GM23338 (cell line): ENCODE measurements around the gene CXCL8. TPM values are rescaled to one million over a fixed set of nuclear protein-coding genes. Genes with fewer than 3 reads are reported as not detected.

ENCODE experiments used
- CTCF ChIP-seq, 2 experiments: fragments of 200-600 bp in 1 of 2; sonication (generic) in 1 of 2; conservative IDR thresholded peaks; 2 replicates each; pipeline versions ENCODE4 v1.5.1 to v1.6.1; 2016 to 2017; ENCODE audit warnings: antibody characterized with exemption in 2 of 2, low read depth in 2 of 2, mild to moderate bottlenecking in 2 of 2, moderate library complexity in 1 of 2
- NANOG ChIP-seq: IDR thresholded peaks from 2 replicates; pipeline ENCODE4 v1.6.1; 2016; ENCODE audit warnings: antibody characterized with exemption, borderline replicate concordance
- ZNF462 ChIP-seq: fragments of 250-450 bp; sonication (Bioruptor Pico); IDR thresholded peaks from 2 replicates; pipeline ENCODE4 v1.5.0; 2020; ENCODE audit warnings: mild to moderate bottlenecking, moderate library complexity
- polyA plus RNA-seq: library from polyadenylated mRNA; unstranded; fragments of >200 nt; fragmentation: Nextera tagmentation; extraction: Ambion mirVana; gene quantifications from 2 replicates; pipeline ENCODE4 v1.2.1, GENCODE V29; 2016
- total RNA-seq: library from RNA; depleted of rRNA; stranded (reverse); fragments of >200 nt; shearing (Covaris generic); gene quantifications from 2 replicates; pipeline ENCODE4 v1.2.3, GENCODE V29; 2014
- TF ChIP-seq, protein P1 (sequence below): IDR thresholded peaks from one replicate; pipeline ENCODE4 v1.6.1; 2018; ENCODE audit warnings: antibody characterized with exemption; ENCODE audit not compliant: unreplicated experiment

The CXCL8 gene
- total and polyA plus RNA-seq, 2 experiments from 2014 or later = 0.11 TPM; not detected in 1

DNA sequence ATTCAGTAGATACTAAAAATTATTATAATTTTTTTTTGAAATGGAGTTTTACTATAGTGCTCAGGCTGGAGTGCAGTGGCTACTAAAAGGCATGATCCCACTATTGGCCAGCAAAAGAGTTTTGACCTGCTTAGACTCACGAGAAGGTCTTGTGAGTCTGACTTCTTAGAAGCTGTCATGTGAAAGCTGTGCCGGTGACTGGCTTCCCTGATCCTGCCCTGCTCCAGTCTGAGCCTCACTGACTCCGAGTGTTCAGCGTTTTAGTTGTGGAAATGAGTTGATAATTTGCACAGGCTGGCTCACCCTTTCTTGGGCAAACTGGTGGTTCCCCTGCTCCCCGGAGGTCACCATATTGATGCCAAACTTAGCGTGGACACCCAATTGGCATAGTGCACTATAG is 16.4 kb upstream of the CXCL8 start (continued):
- TF ChIP-seq ZNF462 = no peak
- no peak for TF ChIP-seq CTCF (conservative IDR thresholded peaks at IDR 0.05; ENCODE audit: low read depth in 2 of 2)
- TF ChIP-seq NANOG = no peak
- TF ChIP-seq, protein P1, sequence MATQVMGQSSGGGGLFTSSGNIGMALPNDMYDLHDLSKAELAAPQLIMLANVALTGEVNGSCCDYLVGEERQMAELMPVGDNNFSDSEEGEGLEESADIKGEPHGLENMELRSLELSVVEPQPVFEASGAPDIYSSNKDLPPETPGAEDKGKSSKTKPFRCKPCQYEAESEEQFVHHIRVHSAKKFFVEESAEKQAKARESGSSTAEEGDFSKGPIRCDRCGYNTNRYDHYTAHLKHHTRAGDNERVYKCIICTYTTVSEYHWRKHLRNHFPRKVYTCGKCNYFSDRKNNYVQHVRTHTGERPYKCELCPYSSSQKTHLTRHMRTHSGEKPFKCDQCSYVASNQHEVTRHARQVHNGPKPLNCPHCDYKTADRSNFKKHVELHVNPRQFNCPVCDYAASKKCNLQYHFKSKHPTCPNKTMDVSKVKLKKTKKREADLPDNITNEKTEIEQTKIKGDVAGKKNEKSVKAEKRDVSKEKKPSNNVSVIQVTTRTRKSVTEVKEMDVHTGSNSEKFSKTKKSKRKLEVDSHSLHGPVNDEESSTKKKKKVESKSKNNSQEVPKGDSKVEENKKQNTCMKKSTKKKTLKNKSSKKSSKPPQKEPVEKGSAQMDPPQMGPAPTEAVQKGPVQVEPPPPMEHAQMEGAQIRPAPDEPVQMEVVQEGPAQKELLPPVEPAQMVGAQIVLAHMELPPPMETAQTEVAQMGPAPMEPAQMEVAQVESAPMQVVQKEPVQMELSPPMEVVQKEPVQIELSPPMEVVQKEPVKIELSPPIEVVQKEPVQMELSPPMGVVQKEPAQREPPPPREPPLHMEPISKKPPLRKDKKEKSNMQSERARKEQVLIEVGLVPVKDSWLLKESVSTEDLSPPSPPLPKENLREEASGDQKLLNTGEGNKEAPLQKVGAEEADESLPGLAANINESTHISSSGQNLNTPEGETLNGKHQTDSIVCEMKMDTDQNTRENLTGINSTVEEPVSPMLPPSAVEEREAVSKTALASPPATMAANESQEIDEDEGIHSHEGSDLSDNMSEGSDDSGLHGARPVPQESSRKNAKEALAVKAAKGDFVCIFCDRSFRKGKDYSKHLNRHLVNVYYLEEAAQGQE = no peak
